ENCODE measurements around the gene SMURF1.

The SMURF1 gene

DNA sequence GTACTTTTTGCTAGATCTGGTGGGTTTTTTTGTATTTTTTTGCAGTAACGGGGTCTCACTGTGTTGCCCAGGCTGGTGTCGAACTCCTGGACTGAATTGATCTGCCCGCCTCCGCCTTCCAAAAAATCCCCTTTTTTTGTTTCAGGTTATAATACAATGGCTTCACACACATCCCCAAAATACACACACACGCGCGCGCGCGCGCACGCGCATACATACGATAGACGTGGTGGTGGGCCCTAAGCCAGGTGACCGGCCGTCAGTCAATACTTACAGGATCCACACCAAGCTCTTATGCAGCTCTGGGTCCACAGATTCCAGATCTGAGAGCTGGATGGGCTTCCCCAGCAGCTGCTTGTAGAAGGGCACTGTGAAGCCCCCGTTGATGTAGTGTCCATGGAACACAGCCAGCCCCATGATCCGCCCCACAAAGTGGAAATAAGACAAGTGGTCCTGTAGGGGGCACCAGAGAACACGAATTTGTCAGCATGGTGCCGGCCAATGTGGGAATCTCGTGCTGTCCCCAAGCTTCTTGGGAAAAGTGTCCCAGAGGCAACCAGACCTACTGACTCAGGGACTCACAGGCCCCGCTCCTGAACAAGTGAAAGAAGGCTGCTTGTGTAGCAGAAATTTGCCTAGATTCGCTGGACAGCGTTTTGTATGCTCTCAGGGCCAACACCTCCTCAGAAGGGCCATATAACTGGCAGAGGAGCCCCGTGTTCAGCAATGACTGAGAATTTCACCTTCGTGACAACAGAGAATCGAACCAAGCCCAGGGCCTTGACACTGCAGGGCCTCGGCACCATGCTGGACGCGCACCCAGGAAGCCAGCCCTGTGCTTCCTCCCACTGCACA lies 103.6 kb downstream of the SMURF1 start:
- peak; percentile 83 for DNase-seq (ENCODE audit: low spot score)
- H3K27ac ChIP-seq, result peak overlapping the region; percentile 44
- CTCF ChIA-PET, result interaction anchor here (0.6 to 1.2 kb wide), 8 partner anchors 13 to 288 kb away, joined by 3 to 5 read pairs (median 3); no protein-coding TSS in a partner anchor
- POLR2A ChIA-PET (ENCODE audit: low non-redundant PET), result no interaction called here
- TF ChIP-seq, protein P1, sequence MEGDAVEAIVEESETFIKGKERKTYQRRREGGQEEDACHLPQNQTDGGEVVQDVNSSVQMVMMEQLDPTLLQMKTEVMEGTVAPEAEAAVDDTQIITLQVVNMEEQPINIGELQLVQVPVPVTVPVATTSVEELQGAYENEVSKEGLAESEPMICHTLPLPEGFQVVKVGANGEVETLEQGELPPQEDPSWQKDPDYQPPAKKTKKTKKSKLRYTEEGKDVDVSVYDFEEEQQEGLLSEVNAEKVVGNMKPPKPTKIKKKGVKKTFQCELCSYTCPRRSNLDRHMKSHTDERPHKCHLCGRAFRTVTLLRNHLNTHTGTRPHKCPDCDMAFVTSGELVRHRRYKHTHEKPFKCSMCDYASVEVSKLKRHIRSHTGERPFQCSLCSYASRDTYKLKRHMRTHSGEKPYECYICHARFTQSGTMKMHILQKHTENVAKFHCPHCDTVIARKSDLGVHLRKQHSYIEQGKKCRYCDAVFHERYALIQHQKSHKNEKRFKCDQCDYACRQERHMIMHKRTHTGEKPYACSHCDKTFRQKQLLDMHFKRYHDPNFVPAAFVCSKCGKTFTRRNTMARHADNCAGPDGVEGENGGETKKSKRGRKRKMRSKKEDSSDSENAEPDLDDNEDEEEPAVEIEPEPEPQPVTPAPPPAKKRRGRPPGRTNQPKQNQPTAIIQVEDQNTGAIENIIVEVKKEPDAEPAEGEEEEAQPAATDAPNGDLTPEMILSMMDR (conservative IDR thresholded peaks at IDR 0.05; ENCODE audit: low read depth), result peak; percentile 83

- TF ChIP-seq, protein P1 (conservative IDR thresholded peaks at IDR 0.05; ENCODE audit: low read depth), result no peak
- H3K27ac ChIP-seq, result peak overlapping the region; percentile 9; the same call in 1 of the 2 replicates
- ChIA-PET POLR2A (ENCODE audit: low non-redundant PET) (no interaction called here), CTCF (interaction anchor here (0.6 to 1.0 kb wide), 2 partner anchors 40 to 274 kb away, joined by 4 read pairs; no protein-coding TSS in a partner anchor)
- no peak for DNase-seq (ENCODE audit: low spot score)
These were observed 104.5 kb downstream of the SMURF1 start for GRCh38 chr7:99039384-99039891.

GRCh38 chr7:99038086-99038855 lies 105.6 kb downstream of the SMURF1 start:
- no peak for DNase-seq (ENCODE audit: low spot score)
- ChIA-PET CTCF (interaction anchor here (0.6 to 1.0 kb wide), 4 partner anchors 12 to 275 kb away, joined by 3 to 4 read pairs (median 4); no protein-coding TSS in a partner anchor), POLR2A (ENCODE audit: low non-redundant PET) (no interaction called here)
- H3K27ac ChIP-seq, result peak overlapping the region; percentile 6; the same call in 1 of the 2 replicates
- TF ChIP-seq, protein P1 (conservative IDR thresholded peaks at IDR 0.05; ENCODE audit: low read depth), result no peak

DNA sequence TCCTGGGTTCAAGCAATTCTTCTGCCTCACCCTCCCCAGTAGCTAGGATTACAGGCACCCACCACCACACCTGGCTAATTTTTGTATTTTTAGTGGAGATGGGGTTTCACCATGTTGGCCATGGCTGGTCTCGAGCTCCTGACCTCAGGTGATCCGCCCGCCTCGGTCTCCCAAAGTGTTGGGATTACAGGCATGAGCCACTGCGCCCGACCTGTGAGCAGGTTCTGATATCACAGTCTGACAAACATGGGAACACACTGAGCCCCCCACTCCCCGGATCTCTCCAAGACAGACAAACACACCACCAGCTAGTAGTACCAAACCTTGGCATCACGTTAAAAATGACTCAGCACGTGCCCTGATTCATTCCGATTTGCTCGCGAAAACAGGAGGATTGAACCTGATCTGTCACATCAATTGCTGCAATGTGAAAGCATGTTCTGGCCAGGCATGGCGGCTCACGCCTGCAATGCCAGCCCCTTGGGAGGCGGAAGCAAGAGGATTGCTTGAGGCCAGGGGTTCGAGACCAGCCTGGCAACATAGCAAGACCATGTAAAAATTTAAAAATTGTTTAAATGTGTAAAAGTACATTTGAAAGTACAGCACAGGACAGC lies 106.5 kb downstream of the SMURF1 start:
- H3K27ac ChIP-seq, result peak overlapping the region; percentile 6; the same call in 1 of the 2 replicates
- POLR2A ChIA-PET (ENCODE audit: low non-redundant PET), result no interaction called here
- CTCF ChIA-PET, result interaction anchor here (0.6 to 0.9 kb wide), 6 partner anchors 13 to 309 kb away, joined by 3 to 7 read pairs (median 4); no protein-coding TSS in a partner anchor
- TF ChIP-seq, protein P1 (conservative IDR thresholded peaks at IDR 0.05; ENCODE audit: low read depth), result no peak
- DNase-seq (ENCODE audit: low spot score), result no peak

DNA sequence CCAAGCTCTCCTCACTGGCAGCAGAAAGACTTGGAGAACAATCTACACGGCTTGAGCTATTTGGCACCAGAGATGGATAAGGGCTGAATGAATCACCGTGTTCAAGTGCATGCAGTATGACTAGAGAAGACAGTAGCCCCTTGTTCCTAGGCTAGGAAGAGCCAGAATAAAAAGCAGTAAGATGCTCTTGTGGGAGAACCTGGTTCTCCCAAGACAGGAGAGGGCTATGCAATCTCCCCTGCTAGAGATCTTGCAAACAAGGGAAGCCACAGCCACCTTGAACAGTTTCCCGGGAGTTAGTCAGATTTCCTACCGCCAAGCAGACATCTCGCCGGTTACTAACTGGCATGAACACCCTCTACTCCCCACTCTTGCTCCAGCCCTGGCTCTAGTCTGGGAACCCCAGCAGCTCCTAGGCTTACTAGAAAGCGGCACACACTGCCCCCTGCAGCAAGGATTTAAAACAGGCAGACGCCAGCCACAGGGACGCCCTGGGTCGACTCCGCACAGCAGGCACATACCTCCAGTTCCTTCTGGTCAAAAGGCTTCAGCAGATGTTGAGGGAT lies 107.3 kb downstream of the SMURF1 start:
- CTCF ChIA-PET, result interaction anchor here (0.6 to 1.2 kb wide), 7 partner anchors 22 to 310 kb away, joined by 3 to 7 read pairs (median 3); no protein-coding TSS in a partner anchor
- POLR2A ChIA-PET (ENCODE audit: low non-redundant PET), result no interaction called here
- DNase-seq (ENCODE audit: low spot score), result no peak
- H3K27ac ChIP-seq, result peak overlapping the region; percentile 6; the same call in 1 of the 2 replicates
- TF ChIP-seq, protein P1 (conservative IDR thresholded peaks at IDR 0.05; ENCODE audit: low read depth), result no peak
